NAMALWA (cell line): ENCODE results near the gene HSP90AB1.

Experiments
- DNase-seq: peaks from one replicate; pipeline ENCODE4 v3.0.0-alpha.2; 2015; ENCODE audit warnings: low spot score

HSP90AB1 gene

DNA sequence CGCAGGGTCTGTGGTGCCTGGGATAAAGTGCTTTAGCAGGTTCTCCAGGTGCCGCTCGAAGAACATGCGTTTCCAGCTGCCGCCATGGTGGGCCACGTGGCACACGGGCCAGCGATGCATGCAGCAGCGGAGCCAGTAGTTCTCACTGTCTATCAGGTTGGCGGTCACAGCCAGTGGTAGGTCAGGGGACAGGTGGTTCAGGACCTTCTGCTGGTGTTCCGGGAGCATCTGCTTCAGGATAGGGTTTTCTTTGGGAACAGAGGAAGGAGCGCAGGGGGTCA is 39.3 kb downstream of the HSP90AB1 start:
- no peak for DNase-seq

DNA sequence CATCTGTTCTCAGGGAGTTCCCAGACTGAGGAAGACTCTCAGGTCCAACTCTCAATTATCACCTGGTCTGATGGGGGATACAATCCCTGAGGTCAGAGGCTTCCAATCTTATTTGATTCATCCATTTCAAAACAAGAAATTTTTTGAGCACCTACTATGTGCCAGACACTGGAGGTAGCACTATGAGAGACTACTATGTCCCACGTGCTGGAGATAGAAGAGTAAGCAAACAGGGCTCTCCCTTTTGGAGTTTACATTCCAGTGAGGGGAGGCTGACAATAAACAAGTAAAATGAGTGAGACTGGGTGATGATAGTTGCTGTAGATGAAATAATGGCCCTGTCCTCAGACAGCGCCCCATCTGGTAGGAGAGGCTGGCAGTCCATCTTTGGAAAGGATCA is 39.8 kb downstream of the HSP90AB1 start:
- no peak for DNase-seq

DNA sequence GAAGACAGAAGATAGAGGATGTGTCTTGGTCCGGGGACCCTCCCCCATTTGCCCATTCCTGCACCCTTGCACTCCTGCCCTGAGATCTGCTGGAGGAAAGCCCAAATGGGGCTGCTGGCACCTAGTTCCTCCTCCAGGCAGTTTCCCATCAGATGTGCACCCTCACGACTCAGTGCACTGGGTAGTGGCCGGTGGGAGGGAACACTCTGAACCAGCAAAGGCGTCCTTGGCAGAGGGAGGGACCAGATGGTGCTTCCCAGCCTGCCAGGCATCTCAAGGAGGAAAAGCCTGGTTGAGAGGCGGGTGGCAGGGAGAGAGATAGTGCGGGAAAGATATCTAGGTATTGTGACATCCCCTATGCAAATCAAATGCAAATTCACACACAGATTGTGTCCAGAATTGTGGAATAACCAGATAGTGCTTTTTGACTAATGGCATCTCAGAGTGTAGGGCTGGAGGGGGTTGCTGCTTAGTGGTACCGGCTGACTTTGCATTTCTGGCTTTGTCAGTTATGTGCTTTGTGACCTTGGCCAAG is 42.9 kb downstream of the HSP90AB1 start:
- no peak for DNase-seq

DNA sequence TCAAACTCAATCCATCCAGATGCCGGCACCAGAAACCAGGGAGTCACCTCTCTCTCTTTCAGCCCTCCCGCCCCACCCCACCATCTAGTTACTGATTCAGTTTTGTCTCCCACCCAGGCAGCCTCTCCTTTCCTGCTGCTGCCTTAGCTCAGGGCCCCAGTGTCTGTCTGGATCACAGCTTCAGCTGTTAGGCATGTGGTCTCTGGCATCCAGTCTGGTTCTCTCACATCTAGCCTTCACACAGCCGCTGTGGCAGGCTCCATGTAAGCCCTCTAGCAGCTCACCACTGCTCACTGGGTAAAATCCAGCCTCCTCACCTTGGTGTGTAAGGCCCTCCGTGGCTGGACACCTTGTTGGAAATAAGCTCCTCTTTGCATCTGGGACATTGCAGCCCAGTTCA is 44.9 kb downstream of the HSP90AB1 start:
- DNase-seq: no peak

DNA sequence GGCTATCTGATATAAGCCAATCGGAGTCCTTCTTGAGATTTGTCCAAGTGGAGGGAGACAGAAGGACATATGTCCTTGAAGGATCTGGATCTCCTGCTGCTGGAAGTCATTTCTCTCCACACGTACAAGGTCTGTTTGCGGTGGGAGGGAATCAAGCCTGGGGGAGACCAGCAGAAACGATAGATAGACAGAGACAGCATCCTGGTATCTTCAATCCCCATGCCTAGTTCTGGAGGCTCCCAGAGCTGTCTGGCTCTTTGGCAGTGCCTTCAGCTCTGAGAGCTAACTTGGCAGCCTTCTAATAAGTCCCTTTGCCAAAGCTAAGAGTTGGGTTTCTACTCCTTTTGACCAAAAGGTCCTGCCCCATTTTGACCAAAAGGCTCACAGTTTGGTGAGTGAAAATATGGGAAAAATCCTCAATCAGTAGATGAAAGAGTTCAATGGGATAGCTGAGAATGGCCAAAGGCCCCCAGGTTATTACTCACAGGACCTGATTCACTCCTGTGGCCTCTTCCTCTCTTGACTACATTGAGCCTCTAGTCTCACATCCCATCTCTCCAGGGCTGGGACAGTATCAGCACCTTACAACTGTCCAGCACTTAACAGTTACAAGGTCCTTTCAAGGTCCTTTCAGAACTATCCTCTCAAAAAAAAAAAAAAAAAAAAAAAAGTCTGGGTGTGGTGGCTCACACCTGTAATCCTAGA is 45.9 kb downstream of the HSP90AB1 start:
- DNase-seq: no peak

DNA sequence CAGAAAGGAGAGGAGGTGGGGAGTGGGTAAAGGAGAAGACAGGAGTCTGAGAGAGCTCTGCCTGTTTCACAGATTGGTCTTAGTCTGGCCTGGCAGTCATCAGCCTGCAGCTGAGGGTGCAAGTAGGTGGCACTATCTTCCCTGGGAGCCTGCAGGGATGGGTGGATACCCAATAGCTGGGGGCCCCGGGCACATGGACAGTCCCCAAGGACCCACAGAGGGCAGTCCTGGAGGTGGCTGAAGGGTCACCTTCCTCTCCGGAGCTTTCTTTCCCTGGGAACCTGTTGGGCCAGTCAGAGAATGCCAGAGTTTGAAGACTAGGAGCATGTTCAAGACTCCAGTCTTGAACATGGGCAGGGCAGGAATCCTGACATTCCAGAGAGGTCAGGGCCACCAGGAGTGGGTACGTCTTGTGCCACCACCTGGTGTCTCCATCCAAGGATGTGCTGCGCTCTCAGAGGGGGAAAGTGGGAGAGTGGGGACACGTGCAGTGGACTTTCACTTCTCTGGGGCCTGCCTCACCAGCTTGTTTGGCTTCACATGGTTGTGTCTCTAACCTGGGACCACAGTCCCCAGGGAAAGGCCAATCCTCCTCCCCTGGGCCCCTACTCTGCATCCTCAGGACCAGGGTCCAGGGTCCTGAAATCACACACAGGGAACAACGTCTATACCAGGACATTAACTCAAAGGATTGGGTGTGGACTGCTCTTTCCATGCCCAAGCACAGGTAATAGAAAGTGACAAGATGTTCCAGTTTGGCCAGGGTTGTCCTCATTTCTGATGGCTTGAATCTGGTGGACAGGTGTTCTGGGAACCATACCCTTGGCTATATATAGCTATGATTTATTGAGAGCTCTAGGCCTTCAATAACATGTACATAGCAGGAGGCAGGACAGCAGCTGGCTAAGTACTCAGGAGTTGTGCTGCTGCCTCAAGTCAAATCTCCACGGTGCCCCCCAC is 48.2 kb downstream of the HSP90AB1 start:
- no peak for DNase-seq

DNA sequence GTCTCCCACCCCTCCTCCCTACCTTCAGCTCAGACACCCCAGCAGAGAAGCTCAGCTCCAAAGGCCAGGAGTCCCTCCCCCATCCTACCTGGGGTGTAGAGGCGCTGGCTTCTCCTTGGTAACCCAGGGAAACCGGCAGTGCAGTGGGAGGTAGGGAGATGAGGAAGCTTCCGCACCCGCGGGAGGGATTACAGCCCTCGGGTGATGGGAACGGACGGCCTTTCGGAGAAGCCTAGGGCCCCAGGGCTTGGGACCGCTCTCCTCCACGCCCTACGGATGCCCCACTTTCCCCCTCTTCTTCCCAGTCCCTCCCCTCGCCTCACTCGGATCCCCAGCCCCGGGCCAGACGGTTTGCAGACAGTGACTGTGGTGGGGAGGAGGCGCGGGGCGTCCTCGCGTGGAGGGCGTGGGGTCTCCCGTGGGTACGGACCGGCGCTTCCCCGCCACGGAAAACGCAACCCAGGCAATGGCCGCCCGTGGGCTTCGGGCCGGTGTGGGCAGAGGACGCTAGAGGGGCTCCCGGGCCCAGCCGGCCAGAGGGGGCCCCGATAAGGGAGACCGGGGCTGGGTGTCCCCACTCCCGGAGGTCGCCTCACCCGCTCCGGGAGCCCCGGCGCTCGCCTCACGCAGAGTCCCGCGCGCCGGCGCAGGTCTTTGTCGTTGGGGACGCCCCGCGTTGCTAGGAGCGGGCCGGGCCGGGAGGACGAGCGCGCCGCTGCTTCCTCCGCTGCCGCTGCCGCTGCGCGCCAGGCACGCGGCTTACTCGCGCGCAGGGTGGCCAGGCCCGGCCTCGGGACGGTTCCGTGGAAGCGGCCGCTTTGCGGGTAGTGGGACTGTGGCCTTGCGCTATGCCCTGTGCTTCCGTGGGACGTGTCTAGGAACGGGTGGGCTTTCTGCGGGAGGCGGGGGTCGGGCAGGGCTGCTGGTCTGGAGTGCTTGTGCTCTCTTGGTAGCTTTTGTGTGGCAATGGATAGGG is 50.5 kb downstream of the HSP90AB1 start:
- no peak for DNase-seq

DNA sequence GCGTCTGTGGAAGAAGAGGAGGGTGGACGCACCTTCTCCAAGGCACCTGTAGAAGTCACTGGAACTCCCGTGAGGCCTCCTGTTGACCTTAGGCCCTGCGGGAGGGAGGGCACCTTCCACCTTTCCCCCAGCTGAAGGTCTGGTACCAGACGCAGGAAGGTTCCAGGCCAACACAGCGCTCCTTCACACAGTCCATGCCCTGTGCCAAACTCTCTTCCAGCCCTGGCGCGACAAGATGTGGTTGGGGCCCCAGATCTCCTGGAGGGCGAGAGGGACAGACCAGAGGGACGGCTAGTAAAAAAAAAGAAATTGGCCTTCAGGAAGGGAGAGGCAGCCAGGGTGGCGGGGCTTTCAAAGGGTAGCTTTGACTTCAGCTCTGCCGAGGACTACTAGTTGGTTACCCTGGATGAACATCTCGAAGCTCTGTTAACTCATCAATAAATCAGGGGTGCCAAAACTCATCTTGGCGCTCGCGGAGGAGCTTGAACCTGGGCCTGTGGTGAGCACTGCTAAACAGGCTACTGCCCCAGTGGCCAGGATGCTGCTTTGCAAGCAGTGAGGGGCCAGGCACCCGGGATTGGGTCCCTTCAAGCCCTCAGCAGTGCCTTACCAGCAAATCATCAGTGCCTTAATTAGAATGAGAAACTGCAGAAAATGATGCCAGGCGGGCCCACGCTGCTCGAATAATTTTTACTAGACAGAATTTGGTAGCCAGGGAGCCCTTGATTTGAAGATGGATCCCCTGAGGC is 51.3 kb downstream of the HSP90AB1 start:
- DNase-seq: no peak

DNA sequence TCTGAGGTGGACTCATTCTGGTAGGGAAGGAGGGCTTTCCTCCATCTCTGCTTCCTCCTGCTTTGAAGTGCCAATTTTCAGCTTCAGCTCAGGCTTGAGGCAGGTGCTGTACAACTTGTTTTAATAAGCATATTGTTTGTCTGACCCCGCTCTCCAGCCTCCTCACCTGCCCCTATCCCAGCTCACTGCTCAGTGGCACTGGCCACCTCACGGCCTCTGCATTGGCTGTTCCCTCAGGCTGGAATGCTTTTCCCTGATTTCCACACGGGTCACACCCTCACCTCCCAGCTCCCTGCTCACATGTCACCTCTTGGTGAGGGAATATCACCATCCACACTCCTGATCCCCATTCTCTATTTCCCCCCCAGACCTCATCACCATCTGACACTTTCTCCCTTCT is 52.0 kb downstream of the HSP90AB1 start:
- DNase-seq: no peak

DNA sequence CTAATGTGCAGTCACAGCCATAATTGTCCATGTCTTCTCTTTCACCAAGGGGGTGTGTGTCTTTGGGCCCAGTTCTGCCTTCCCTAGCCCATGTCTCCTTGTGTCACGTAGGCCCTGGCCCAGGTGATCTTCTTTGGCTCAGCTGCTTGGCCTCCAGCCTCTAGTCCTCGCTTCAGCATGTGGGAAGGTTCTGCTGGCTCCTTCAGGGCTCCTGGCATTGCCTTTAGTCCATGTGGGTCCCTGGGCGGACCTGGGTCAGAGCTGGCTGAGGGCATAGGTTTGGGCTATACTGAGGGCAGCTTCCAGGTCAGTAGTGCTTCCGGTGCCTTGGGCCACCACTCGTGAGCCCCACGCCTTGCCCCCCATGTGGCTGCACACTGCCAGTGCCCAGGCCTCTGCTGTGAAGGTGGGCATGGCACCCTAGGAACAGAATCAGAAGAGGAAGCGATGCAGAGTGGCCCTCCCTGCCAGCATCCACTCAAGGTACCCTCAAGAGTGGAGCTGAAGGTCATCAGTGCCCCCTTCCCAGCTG is 53.5 kb downstream of the HSP90AB1 start:
- no peak for DNase-seq

DNA sequence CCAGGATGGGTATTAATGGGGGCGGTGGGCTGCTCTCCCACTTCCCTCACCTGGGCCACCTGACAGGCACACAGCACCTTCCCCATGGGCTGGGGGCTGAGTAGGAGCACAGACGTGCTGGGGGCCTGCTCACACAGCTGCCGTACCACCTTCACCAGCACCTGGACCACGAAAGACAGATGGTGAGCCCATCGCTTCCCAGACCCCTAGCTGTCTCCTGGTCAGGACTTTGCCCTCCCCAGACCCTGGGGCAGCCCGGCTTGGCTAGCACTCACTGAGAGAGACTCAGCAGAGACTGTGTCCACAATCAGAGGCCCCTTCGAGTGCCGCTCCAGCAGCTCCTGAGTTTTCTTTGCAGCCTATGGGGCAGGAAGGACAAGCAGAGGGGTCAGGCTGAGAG is 54.2 kb downstream of the HSP90AB1 start:
- DNase-seq: no peak

DNA sequence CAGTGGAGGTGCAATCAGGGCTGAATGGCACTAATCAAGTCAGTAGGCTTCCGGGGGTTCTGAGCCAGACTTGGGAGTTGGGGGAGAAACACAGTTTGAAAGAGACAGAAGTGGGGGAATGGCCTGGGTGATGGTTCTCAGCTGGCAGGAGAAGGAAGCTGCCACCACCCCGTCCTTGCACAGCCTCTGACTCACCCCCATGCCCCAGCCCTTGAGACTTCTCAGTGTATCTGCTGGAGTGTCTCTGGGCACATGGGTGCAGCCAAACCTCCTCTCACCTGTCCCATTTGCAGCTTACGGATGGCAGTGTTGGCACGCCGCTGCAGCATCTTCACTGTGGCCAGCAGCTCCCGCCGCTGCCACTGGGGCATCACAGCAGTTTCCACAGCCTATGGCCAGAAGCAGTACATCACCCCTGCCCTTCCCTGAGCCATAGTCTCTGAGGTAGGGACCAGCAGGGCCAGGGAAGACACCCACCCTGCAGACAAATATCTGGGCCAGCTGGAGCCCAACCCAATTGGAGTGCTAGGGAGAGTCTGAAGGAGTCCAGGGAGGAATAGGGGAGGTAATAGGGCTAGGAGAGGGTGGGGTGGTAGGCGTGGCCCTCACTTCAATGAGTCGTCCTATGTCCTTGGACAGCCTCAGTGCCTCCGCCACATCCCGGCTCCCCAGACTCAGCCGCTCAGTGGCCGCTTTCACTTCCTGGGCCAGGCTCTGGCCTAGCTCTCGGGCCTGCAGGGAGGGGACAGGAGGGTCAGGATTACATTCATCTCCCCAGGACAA is 55.1 kb downstream of the HSP90AB1 start:
- no peak for DNase-seq

DNA sequence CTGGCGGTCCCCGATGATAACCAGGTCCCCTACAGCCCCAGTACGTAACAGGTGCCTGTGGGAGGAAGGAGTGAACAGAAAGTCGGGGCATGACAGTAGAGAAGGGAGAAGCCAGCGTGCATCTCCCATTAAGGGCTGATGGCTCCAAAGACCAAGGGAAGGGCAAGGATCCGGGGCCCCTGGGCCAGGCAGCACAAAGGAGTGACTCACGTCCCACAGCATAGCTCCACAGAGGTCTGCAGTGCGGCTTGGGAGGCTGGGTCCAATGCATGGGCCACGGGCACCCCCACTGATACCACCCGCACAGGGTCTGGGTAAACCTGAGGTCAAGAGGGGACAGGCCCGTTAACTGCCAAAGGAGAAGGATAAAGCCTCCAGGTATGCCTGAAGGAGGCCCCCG is 56.0 kb downstream of the HSP90AB1 start:
- DNase-seq: no peak
